Measurements from ENCODE around the gene CLASP1. TPM values are rescaled to one million over a fixed set of nuclear protein-coding genes. Genes with fewer than 3 reads are reported as not detected.
"Not testable (repeated sequence)": the region's sequence is repeated elsewhere in the genome, so short reads cannot be mapped to it uniquely, and the experiment has no call there.

Gene CLASP1
- total RNA-seq, 1 experiment from 2014 or later: 26.1 TPM

DNA sequence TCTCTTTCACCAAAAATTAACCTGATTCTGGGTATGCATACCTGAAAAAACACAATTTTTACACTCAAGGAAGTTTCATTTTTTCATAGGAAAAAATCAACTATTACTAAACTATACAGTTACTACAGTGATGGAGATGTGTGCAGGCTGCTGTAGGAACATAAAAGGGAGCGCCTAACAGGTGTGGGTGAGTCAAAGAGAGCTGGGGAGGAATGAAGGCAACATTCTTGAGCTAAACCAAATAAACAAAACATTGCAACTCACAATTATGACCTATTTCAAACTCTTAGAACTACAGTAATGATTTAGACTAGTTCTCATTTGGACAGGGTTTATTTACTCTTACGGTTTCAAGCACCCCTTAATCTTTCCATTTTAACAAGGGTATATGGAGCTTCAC, 13.4 kb upstream of the CLASP1 start:
- no peak for DNase-seq (ENCODE audit: low read depth)

DNA sequence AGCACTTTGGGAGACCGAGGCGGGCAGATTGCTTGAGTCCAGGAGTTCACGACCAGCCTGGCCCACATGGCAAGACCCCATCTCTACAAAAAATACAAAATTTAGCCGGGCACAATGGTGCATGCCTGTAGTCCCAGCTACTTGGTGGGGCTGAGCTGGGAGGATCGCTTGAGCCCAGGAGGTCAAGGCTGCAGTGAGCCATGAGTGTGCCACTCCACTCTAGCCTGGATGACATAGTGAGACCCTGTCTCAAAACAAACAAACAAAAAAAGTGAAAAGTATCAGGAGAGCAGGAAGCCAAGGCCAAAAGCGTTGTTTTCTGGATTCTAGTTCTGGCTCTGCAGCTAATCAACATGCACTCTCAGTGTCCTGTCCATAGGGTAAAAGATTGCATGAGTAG, 10.7 kb upstream of the CLASP1 start:
- no peak for DNase-seq (ENCODE audit: low read depth)

DNA sequence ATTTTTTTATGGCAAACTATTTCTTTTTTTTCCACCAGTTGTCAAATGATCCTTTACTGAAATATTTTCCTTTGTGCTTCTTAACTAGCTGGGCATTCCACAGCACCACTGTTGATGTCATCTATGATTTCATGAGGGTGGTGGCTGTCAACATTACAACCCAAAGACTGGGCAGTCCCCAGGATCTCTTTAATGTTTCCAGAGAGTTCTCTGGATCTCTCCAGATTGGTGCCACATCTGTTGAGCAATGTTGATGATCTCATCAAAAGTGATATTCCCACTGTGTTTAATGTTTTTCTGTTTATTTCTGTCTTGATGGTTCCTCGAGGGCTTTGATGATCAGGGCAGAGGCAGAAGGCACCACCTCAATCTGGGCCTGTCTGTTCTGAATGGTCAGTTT, 9.1 kb upstream of the CLASP1 start:
- DNase-seq (ENCODE audit: low read depth): not testable (repeated sequence)

GRCh38 chr2:121653035-121653434, 3.8 kb upstream of the CLASP1 start:
- DNase-seq (ENCODE audit: low read depth): no peak

- peak; percentile 26 for DNase-seq (ENCODE audit: low read depth)
Observed at GRCh38 chr2:121650315-121650930, 1.2 kb upstream of the CLASP1 start.

- DNase-seq (ENCODE audit: low read depth): peak; percentile 97
Observed at GRCh38 chr2:121649596-121650314, 493 bp upstream of the CLASP1 start.

- DNase-seq (ENCODE audit: low read depth): peak; percentile 59
Observed at GRCh38 chr2:121648206-121649148, 785 bp downstream of the CLASP1 start.

GRCh38 chr2:121647396-121647795, 1.9 kb downstream of the CLASP1 start:
- DNase-seq (ENCODE audit: low read depth): no peak

DNA sequence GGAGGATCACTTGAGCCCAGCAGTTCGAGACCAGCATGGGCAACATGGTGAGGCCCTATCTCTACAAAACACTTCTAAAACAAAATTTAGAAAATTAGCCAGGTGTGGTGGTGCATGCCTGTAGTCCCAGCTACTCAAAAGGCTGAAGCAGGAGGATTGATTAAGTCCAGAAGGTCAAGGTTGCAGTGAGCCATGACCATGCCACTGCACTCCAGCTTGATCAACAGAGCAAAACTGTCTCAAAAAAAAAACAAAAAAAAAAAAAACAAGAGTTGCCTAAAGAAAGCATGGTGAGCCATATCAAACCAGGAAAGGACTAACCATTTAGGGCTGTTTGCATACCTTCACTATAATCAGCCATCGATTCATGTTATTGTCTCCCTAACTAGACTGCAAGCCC, 4.5 kb downstream of the CLASP1 start:
- DNase-seq (ENCODE audit: low read depth): no peak

- no peak for DNase-seq (ENCODE audit: low read depth)
Observed at GRCh38 chr2:121643877-121644276, 5.4 kb downstream of the CLASP1 start.

DNA sequence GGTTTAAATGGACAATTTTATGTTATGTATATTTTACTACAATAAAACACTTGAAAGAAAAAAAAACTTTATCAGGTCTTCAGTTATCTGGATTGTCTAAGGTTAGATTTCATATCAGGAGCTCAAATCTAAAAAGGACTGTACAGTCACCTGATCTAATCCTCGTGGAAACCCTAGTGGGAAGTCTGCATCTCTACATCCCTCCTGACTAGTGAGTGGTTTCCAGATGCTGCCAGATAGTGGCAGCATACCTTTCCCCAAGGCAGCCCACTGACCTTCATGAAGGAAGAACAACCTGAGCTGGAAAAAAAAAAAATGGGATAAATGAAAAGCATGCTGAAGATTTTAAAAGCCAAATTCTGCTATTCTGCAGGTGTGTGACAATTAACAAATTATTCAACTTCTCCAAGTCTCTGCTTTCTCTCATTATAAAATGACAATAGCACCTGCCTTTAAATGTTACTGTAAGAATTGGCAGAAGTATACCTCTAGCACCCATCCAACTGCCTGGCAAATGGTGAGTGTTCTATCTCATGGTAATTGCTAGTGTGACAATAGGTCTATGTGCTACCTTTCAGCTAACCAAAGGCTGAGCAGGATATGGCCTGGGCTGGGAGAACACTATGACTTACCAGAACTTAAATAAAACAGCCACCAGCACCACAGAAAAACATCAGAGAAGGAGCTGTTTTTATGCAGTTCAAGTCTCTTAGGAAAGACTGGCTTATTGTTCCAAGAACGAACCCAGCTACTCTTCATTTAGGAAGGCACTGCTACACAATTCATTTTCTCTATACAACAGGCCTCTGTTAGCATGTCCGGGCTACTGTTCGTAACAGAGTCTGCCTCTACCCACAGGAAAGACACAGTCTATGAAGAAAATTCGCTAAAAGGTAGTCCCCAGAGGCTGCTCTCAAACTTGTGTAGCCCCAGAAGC, 8.6 kb downstream of the CLASP1 start:
- DNase-seq (ENCODE audit: low read depth): peak; percentile 27

DNA sequence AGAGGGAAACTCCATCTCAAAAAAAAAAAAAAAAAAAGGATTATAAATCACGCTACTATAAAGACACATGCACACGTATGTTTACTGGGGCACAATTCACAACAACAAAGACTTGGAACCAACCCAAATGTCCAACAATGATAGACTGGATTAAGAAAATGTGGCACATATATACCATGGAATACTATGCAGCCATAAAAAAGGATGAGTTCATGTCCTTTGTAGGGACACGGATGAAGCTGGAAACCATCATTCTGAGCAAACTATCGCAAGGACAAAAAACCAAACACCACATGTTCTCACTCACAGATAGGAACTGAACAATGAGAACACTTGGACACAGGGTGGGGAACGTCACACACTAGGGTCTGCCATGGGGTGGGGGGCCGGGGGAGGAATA, 9.4 kb downstream of the CLASP1 start:
- not testable (repeated sequence) for DNase-seq (ENCODE audit: low read depth)

DNA sequence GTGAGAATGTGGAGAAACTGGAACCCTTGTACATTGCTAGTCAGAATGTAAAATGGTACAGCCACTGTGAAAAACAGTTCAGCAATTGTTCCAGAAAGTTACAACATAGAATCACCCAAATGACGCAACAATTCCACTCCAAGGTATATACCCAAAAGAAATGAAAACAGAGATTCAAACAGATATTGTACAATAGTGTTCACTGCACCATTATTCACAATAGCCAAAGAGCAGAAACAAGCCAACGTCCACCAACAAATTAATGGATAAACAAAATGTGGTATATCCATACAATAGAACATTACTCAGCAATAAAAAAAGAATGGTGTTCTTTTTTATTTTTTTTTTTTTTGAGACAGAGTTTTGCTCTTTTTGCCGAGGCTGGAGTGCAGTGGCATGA, 10.9 kb downstream of the CLASP1 start:
- no peak for DNase-seq (ENCODE audit: low read depth)

GRCh38 chr2:121635371-121635770, 13.9 kb downstream of the CLASP1 start:
- no peak for DNase-seq (ENCODE audit: low read depth)

DNA sequence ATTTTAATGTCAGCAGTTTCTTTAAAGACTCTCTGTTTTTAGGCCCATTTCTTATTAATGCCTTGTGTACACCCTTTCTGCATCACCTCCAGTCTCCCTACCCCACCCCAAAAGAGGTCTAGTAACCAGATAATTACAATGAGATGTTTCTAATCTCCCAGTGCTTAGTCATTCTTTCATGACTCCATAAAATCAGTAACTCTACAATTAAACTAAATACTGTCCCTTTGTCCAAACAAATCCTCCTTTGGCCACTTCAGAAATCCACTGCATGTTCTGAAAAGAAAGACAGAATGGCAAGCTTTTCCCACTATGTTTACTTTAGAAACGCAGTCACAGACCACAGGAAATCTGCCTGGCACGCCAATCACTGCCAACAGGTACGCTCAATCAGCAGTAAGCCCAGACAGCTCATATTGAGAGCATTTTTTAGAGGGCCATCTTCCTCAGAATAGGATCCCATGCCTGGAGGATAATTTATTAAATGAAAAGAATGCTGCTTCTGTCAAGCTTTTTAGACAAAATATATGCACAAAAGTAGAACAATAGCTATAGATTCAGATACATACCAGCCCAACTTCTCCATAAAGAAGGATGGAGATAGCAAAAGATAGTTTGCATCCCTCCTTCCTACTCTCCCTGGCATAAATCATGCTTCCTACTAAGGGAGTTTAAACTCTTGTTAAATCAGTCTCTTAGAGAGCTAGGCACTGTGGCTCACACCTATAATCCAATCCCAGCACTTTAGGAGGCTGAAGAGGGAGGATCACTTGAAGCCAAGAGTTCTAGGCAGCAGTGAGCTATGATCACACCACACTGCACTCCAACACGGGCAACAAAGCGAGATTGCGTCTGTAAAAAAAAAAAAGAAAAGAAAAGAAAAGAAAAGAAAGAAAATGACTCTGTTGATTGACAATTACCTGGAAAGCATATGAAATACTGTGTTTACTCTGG, 14.6 kb downstream of the CLASP1 start:
- peak; percentile 80 for DNase-seq (ENCODE audit: low read depth)

- no peak for DNase-seq (ENCODE audit: low read depth)
Observed at GRCh38 chr2:121633463-121633862, 15.8 kb downstream of the CLASP1 start.

DNA sequence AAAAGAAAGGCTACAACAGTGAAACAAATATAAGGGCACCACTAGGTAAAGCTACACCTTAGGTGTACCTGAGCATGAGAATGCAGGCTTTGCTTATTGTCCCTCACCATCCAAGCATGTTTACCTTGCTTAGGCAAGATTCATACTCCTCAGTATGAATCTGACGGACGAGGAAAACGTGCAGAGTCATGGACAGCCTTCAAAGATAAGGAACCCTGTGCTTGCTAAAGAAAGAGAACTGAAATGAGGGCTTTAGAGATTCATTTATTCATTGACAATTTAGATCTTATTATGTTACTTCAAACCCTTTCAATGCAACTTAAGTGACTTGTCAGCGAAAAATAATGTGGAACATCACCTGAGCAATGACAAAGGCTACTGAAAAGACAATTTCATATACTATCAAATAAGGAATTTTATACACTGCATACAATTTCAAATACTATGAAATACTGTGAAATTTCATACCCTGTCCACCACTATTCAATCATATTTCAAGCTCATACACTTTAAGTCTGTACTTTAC, 21.7 kb downstream of the CLASP1 start:
- DNase-seq (ENCODE audit: low read depth): no peak

GRCh38 chr2:121626777-121627524, 22.3 kb downstream of the CLASP1 start:
- no peak for DNase-seq (ENCODE audit: low read depth)

- no peak for DNase-seq (ENCODE audit: low read depth)
Observed at GRCh38 chr2:121625953-121626352, 23.3 kb downstream of the CLASP1 start.
